Measurements from ENCODE around the gene KLF12. TPM values are rescaled to one million over a fixed set of nuclear protein-coding genes. Genes with fewer than 3 reads are reported as not detected.

The KLF12 gene
- total RNA-seq, 1 experiment from 2014 or later, result 8.5 TPM

GRCh38 chr13:74103196-74103595 is 31.0 kb downstream of the KLF12 start:
- CTCF ChIA-PET, result no interaction called here

GRCh38 chr13:74102691-74103090 is 31.5 kb downstream of the KLF12 start:
- H3K4me1 Mint-ChIP-seq, result peaks cover 3% of the 10 kb centered on the region
- POLR2A ChIA-PET, result no interaction called here
- CTCF ChIA-PET, result no interaction called here

More at GRCh38 chr13:74103196-74103595, 31.0 kb downstream of the KLF12 start:
- H3K27me3 Mint-ChIP-seq (ENCODE audit: low read depth), result no peaks in the 10 kb centered on the region
- ATAC-seq (no peak), DNase-seq (ENCODE audit: low spot score) (no peak)
- TF ChIP-seq E2F1 (CRISPR knock-in tag; IDR thresholded peaks at IDR 0.05), result no peak
- TF ChIP-seq ZNF512 (CRISPR knock-in tag; IDR thresholded peaks at IDR 0.05; ENCODE audit: borderline replicate concordance), result no peak
- no peak for TF ChIP-seq ZNF423 (CRISPR knock-in tag; IDR thresholded peaks at IDR 0.05)
- H3K36me3 Mint-ChIP-seq, result peaks cover 15% of the 10 kb centered on the region
- peaks cover 23% of the 10 kb centered on the region for H3K9me3 Mint-ChIP-seq
- POLR2A ChIA-PET, result no interaction called here
- no peak overlapping the region for H3K4me3 Mint-ChIP-seq
- peaks cover 3% of the 10 kb centered on the region for H3K4me1 Mint-ChIP-seq
- H3K27ac Mint-ChIP-seq, result no peak overlapping the region

More at GRCh38 chr13:74102691-74103090, 31.5 kb downstream of the KLF12 start:
- H3K27ac Mint-ChIP-seq, result no peak overlapping the region
- no peak for ATAC-seq
- TF ChIP-seq ATF2 (CRISPR knock-in tag; IDR thresholded peaks at IDR 0.05; ENCODE audit: borderline replicate concordance, low read depth) (no peak), OVOL2 (CRISPR knock-in tag; IDR thresholded peaks at IDR 0.05; ENCODE audit: borderline replicate concordance) (no peak), ZNF121 (CRISPR knock-in tag; IDR thresholded peaks at IDR 0.05) (no peak), PREB (CRISPR knock-in tag; IDR thresholded peaks at IDR 0.05; ENCODE audit: borderline replicate concordance) (no peak), ATF1 (CRISPR knock-in tag; IDR thresholded peaks at IDR 0.05) (no peak), STAT6 (CRISPR knock-in tag; conservative IDR thresholded peaks at IDR 0.05; ENCODE audit: low read depth) (no peak), TCF7 (CRISPR knock-in tag; IDR thresholded peaks at IDR 0.05; ENCODE audit: low read depth) (no peak), ATF3 (CRISPR knock-in tag; conservative IDR thresholded peaks at IDR 0.05) (no peak), PRDM15 (CRISPR knock-in tag; IDR thresholded peaks at IDR 0.05) (no peak)
- peaks cover 21% of the 10 kb centered on the region for H3K9me3 Mint-ChIP-seq
- no peak for DNase-seq (ENCODE audit: low spot score)
- no peaks in the 10 kb centered on the region for H3K27me3 Mint-ChIP-seq (ENCODE audit: low read depth)
- H3K36me3 Mint-ChIP-seq, result peaks cover 15% of the 10 kb centered on the region
- no peak overlapping the region for H3K4me3 Mint-ChIP-seq

Data from WTC11 (cell line).